Right lobe of liver (tissue), 6 donors: Measurements from ENCODE around the gene STAT1. TPM values are rescaled to one million over a fixed set of nuclear protein-coding genes. Genes with fewer than 3 reads are reported as not detected.
A peak's percentile ranks its signal among the peaks of the same experiment; 100 is the strongest.

Experiments
- ATAC-seq, 4 donors: fragments of 200-7000 bp; cut with Tn5 transposase; one replicate each; pipeline ENCODE4 v1.9.1; 2020; ENCODE audit warnings: mild to moderate bottlenecking in 4 of 4, moderate library complexity in 4 of 4
- DNase-seq, 3 donors: peaks; one replicate each; pipeline ENCODE4 v3.0.0-alpha.2; 2020
- H3K27ac ChIP-seq, 3 donors: fragments of 200-600 bp; one replicate each; pipeline ENCODE4 v1.8.0; 2022
- H3K27me3 ChIP-seq, 2 donors: fragments of 200-600 bp; one replicate each; pipeline ENCODE4 v1.8.0; 2022
- H3K36me3 ChIP-seq, 4 donors: fragments of 200-600 bp; sonication (generic) in 1 of 4; one replicate each; pipeline versions ENCODE4 v1.5.1 to v1.8.0; 2017 to 2022; ENCODE audit warnings: control low read depth in 1 of 4
- H3K4me1 ChIP-seq, 4 donors: fragments of 200-600 bp; sonication (generic) in 1 of 4; one replicate each; pipeline versions ENCODE4 v1.5.1 to v1.8.0; 2017 to 2022; ENCODE audit warnings: control low read depth in 1 of 4
- H3K4me3 ChIP-seq, 3 donors: fragments of 200-600 bp; one replicate each; pipeline ENCODE4 v1.8.0; 2022
- H3K9me3 ChIP-seq, 4 donors: fragments of 200-600 bp; sonication (generic) in 1 of 4; one replicate each; pipeline versions ENCODE4 v1.5.1 to v1.8.0; 2017 to 2022; ENCODE audit warnings: control low read depth in 1 of 4
- POLR2A ChIP-seq: fragments of 450-650 bp; IDR thresholded peaks from one replicate; pipeline ENCODE4 v1.6.1; 2017; ENCODE audit warnings: antibody characterized with exemption, mild to moderate bottlenecking
- WGBS: methylation state at CpG from one replicate; pipeline ENCODE4 v1.1.6; 2018; ENCODE audit warnings: low coverage, low lambda C conversion rate; ENCODE audit not compliant: insufficient coverage; ENCODE audit errors: missing lambda C conversion rate; 5-methylcytosine and 5-hydroxymethylcytosine counted together
- intact Hi-C, 2 donors: fragments of 100-400 bp; cut with DNase I; formaldehyde crosslinking; loops; one replicate each; pipeline versions ENCODE4 v1.11.2 to v1.14.1; 2022
- total RNA-seq, 6 experiments: library from RNA; depleted of rRNA in 2 of 6; stranded (reverse); fragments of >200 nt in 2 of 6; fragmentation: NEBNext Ultra II Directional in 3 of 6; extraction: Animal tissue kit (Norgen Biotek cat#: 25700) in 3 of 6; gene quantifications; one replicate each; pipeline versions ENCODE4 v1.1.0 to v1.2.4, GENCODE V29; 2016 to 2023
- TF ChIP-seq, protein P1 (sequence below), 4 donors: fragments of 200-600 bp in 3 of 4; fragments of 450-650 bp in 1 of 4; IDR thresholded peaks; one replicate each; pipeline versions ENCODE4 v1.5.1 to v1.8.0; 2016 to 2022; ENCODE audit warnings: antibody characterized with exemption in 4 of 4, mild to moderate bottlenecking in 2 of 4
- donor health status: DM: no; HTN: yes; CAD: no.
- donor health status: DM: no; HTN: no; CAD: no.
- donor health status: DM: no; HTN: no; CAD: no.
- donor health status: DM: no; HTN: yes; CAD: no.
- donor health status: DM: no; HTN: yes; CAD: no.

The STAT1 gene
- total RNA-seq, 6 experiments from 2014 or later: 28.9 to 72.3 (median 48.5) TPM

DNA sequence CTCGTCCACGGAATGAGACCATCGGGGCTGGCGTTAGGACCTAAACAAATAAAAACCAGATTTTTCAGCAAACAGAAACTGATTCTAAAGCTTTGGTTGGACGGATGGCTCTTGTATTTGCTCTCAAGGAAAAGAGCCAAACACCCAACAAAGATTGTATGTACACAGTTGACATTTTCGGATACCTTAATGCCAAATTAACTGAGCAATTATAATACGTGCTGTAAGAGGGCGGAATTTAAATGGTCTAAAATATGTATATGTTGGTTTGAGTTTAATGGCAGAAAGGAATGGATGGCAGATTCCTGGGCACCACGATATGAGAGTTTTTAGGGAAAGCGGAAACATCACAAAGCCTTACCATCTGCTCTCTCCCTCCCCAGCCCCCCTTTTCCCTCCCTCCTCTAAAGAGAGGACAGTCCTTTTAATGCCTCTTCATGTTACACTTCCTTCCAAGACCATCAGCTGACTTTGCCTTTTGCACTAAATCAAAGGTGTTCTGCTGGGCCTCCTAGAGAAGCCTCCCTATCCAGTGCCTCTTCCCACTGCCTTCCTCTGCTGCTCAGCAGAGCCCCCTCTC is 33.3 kb downstream of the STAT1 start:
- WGBS: 56% methylated on average over 10 of the region's 10 CpGs
- H3K27ac ChIP-seq: peak overlapping the region in 2 of 3 donors; percentile 24 to 26
- peaks cover 13 to 99% (median 58%) of the 10 kb centered on the region in 4 donors for H3K36me3 ChIP-seq
- H3K9me3 ChIP-seq: no peaks in the 10 kb centered on the region
- intact Hi-C loops: no loop called here
- no peak for DNase-seq
- H3K4me3 ChIP-seq: no peak overlapping the region
- H3K27me3 ChIP-seq: no peaks in the 10 kb centered on the region
- TF ChIP-seq, protein P1, sequence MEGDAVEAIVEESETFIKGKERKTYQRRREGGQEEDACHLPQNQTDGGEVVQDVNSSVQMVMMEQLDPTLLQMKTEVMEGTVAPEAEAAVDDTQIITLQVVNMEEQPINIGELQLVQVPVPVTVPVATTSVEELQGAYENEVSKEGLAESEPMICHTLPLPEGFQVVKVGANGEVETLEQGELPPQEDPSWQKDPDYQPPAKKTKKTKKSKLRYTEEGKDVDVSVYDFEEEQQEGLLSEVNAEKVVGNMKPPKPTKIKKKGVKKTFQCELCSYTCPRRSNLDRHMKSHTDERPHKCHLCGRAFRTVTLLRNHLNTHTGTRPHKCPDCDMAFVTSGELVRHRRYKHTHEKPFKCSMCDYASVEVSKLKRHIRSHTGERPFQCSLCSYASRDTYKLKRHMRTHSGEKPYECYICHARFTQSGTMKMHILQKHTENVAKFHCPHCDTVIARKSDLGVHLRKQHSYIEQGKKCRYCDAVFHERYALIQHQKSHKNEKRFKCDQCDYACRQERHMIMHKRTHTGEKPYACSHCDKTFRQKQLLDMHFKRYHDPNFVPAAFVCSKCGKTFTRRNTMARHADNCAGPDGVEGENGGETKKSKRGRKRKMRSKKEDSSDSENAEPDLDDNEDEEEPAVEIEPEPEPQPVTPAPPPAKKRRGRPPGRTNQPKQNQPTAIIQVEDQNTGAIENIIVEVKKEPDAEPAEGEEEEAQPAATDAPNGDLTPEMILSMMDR (IDR thresholded peaks at IDR 0.05): no peak
- TF ChIP-seq POLR2A: no peak
- no peaks in the 10 kb centered on the region for H3K4me1 ChIP-seq
- no peak for ATAC-seq

DNA sequence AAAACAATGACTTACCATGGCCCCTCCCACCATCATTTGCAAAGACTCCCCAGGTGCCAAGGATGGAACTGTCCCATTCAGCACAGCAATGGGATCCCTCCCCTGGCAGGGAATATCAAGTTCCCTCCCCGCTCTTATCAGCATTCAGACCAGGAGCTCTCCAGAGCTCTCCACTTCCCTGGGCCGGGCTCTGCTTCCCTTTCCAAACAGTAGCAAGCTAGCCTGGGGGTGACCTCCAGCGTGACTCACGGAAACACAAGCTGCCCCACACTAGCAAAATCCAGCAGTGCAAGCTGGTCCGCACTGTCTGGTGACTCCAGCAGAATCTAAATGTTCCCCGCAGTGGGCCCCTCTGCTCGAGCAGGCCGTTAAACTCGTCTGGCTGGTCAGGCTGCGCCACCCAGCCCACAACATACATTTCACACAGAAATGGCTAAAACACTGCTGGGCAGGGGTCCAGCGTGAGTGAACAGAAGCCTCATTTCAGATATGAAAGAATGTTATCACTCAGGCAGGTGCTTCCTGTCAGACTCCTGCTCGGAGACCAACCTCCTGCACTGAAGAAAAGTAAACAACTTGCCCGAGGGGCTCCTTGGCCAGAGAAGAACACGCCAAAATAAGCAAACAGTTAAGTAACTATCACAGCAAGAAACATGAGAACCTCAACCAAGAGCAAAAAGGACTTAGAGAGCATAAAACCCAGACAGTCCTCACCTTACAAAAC is 33.9 kb downstream of the STAT1 start:
- Histone ChIP-seq H3K36me3 (peaks cover 17 to 99% (median 58%) of the 10 kb centered on the region in 4 donors), H3K27ac (peak overlapping the region in 2 of 3 donors; percentile 24 to 26), H3K4me3 (no peak overlapping the region), H3K9me3 (no peaks in the 10 kb centered on the region), H3K27me3 (no peaks in the 10 kb centered on the region), H3K4me1 (no peaks in the 10 kb centered on the region)
- ATAC-seq (peak; percentile 81 to 92 (median 88)), DNase-seq (peak in 2 of 3 donors; percentile 57 to 59)
- no peak for TF ChIP-seq POLR2A
- TF ChIP-seq, protein P1 (IDR thresholded peaks at IDR 0.05): no peak
- intact Hi-C loops: no loop called here
- WGBS: 54% methylated on average over 11 of the region's 14 CpGs

DNA sequence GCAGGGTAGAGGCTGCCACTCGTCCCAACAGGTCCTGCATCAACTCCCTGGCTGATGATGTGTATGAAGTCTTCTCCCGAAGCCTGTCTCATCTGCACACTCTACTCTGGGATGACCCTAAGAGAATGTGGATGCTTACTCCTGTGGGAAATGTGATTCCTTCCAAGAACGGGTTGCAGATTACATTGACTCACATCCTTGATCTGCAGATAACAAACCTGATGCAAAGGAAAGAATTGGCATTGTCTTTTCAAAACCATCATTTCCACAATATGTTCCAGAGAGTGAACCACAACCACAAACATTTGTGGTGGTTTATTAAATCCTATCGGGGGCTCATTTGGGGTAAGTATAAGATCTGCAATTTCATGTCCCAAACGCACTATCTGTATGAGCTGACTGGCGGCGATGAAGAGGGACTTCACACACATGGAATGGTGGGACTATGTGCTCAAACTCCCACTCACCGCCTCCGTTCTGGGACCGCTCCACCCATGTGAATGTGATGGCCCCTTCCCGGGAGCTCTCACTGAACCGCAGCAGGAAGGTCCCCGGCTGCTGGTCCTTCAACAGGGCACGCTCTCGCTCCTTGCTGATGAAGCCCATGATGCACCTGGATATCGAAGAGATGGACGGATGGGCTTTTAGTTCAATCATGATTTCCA is 35.5 kb downstream of the STAT1 start:
- Histone ChIP-seq H3K27ac (no peak overlapping the region), H3K4me3 (no peak overlapping the region), H3K36me3 (peaks cover 8 to 100% (median 56%) of the 10 kb centered on the region in 4 donors), H3K27me3 (no peaks in the 10 kb centered on the region), H3K4me1 (no peaks in the 10 kb centered on the region), H3K9me3 (no peaks in the 10 kb centered on the region)
- TF ChIP-seq, protein P1 (IDR thresholded peaks at IDR 0.05): no peak
- TF ChIP-seq POLR2A: no peak
- WGBS: 83% methylated on average over 15 of the region's 17 CpGs
- intact Hi-C loops: no loop called here
- ATAC-seq: no peak
- DNase-seq: no peak

DNA sequence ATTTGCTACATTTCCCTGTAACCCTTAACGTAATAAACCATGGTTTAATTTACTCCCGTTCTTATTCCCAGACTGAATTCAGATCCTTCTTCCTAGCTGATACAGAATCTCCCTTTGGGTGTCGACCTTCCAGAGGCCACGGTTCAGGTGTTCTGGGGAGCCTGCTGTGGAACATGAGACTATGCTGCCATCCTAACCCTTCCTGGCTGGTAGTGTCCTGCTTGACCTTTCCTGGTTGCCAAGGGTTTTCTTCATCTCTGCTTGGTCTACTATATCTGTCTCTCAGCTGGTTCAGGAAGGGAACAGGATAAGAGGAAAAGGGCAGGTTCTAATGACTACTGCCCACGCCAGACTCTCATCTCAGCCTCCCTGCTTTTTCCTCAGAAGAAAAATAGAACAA is 36.5 kb downstream of the STAT1 start:
- TF ChIP-seq, protein P1 (IDR thresholded peaks at IDR 0.05): no peak
- no peak for TF ChIP-seq POLR2A
- no peaks in the 10 kb centered on the region for H3K27me3 ChIP-seq
- no peaks in the 10 kb centered on the region for H3K4me1 ChIP-seq
- H3K9me3 ChIP-seq: no peaks in the 10 kb centered on the region
- intact Hi-C loops: no loop called here
- DNase-seq (no peak), ATAC-seq (no peak)
- H3K36me3 ChIP-seq: peaks cover 8 to 98% (median 54%) of the 10 kb centered on the region in 4 donors
- 86% methylated on average over 4 of the region's 5 CpGs for WGBS
- no peak overlapping the region for H3K27ac ChIP-seq
- H3K4me3 ChIP-seq: no peak overlapping the region
